Pons (tissue), 1 donor: Measurements from ENCODE around the gene BMPR1A.

Source experiments
- DNase-seq: peaks from one replicate; pipeline ENCODE4 v3.0.0-alpha.2; 2016; ENCODE audit warnings: low spot score

The BMPR1A gene

GRCh38 chr10:86802473-86803108 is 46.2 kb downstream of the BMPR1A start:
- no peak for DNase-seq

DNA sequence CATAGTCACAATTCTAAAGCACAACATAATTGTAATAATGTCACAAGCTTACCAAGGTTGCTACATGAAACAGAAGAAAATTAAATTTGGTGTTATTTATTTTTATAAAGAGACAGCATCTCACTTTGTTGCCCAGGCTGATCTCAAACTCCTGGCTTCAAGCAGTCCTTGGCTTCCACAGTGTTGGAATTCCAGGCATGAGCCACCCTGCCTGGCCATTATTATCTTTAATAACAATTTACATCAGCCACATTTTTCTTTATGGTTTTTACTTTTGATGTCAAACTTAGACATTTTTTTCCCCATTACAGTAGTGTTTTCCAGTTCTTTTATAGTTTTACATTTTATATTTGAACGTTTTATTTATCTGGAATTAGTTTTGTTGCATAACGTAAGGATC is 46.7 kb downstream of the BMPR1A start:
- DNase-seq: no peak

DNA sequence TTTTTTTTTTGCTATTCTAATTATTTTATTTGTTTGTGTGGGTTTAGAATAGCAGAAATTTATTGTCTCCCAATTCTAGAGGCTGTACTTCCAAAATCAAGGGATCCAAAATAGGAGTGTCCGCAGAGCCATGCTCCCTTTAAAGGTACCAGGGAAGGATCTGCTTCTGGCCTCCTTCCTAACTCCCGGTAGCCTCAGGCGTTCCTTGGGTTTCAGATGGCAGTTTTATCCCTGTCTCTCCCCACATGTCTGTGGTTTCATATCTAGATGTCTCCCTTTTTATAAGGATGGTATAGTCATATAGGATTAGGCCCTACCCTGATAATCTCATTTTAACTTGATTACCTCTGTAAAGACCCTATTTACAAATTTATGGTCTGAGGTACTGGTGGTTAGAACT is 48.4 kb downstream of the BMPR1A start:
- DNase-seq: no peak

GRCh38 chr10:86813101-86813500 is 56.7 kb downstream of the BMPR1A start:
- peak; percentile 14 for DNase-seq

GRCh38 chr10:86813982-86814381 is 57.6 kb downstream of the BMPR1A start:
- no peak for DNase-seq

DNA sequence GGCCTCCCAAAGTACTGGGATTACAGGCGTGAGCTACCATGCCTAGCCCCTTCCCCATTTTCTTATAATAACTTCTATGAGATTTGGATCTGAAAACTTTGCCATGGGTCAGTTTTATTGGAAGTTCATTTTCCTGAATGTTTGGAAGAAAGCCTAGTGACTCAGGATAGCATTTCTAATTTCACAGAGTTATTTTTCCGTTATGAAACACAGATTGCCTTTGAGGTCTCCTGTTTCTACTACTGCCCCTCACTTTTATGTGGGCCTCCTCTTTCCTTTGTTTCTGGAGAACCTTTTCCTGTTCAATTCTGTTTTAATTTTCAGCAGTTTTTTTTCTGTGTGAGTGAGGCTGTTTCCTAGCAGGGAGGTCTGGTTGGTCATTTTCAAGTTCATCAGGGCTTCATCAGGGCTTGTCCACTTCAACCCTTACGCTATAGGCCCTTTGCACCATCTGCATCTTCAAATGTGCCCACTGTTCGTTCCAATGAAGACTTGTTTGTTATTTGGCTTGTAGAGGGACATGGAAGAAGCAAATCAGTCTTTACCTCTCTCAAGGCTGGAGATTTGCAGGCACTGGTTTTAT is 58.7 kb downstream of the BMPR1A start:
- DNase-seq: no peak

DNA sequence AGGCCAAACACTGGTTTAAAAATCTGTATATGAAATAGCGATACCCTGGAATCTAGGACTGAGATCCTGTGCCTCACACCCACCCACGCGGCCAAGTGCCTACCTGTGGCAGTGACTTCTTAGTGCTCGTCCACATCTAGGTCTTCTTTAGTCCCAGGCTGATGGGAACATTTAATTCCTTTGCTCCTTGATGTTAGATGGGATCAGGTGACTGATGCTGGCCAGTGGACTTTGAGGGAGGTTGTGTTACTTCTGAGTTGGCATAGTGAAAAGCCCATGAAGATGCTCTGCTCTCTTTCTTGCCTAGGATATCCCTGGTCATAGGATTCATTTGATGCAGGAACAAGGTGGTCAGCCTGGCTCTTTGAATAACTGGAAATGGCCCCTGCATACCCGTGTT is 59.2 kb downstream of the BMPR1A start:
- DNase-seq: no peak

GRCh38 chr10:86817246-86817645 is 60.8 kb downstream of the BMPR1A start:
- DNase-seq: no peak

- no peak for DNase-seq
These were observed 63.1 kb downstream of the BMPR1A start for GRCh38 chr10:86819567-86819966.

DNA sequence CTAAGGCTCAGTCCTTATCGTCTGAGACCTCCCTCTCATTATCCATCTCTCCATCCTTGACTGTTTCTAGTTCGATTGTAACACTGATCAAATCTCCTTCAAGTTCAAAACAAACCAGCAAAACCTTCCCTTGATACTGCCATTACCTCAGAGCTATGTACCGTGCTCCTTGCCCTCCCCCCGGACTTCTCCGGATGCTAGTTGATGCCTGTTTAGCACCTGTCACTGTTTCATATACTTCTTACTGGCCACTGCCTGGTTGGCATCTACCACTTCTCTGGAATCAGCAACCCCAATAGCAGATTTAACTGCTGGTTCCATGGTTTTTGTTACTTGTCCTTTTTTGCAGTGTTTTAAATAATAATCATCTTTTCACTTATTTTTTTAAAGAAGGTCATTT is 64.1 kb downstream of the BMPR1A start:
- DNase-seq: no peak

DNA sequence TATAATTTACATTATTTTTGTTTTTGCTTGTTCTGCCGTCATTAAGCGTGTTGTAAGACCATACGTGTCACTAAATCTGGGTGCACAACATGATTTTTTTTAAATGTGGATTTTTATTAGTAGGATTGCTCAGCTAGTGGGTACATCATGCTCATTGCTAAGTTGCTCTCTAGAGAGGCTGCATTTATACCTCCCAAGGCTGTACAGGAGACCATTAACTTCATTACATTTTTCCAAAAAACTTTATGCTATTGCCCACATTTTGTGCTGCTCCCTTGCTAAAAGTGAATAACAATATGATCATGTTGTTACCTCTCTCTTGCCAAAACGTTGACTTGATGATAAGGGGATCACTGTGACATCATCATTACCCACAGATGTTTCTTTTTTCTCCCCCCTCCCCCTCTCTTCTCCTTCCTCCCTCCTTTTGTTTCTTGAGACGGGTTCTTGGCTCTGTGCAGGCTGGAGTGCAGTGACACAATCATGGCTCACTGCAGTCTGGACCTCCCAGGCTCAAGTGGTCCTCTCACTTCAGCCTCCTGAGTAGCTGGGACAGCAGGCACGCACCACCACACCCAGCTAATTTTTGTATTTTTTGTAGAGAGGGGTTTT is 65.1 kb downstream of the BMPR1A start:
- DNase-seq: no peak

DNA sequence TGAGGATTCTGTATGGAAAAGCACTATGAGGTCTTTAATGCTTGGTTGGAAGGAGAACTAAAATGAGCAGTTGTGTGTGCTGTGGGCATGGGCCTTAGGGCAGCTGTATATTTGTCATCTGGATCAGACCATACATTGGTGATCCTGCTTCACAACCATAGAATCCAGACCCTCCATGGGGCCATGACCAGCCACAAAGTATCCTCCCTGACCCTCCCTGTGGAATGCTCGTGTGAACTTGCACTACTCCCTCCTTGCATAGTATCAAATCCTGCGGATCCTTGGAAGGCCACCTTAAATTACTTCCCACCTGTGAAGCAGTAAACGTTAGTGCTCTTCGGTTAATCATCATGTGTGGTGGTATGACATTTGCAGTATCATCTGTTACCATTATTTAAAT is 67.1 kb downstream of the BMPR1A start:
- DNase-seq: no peak

DNA sequence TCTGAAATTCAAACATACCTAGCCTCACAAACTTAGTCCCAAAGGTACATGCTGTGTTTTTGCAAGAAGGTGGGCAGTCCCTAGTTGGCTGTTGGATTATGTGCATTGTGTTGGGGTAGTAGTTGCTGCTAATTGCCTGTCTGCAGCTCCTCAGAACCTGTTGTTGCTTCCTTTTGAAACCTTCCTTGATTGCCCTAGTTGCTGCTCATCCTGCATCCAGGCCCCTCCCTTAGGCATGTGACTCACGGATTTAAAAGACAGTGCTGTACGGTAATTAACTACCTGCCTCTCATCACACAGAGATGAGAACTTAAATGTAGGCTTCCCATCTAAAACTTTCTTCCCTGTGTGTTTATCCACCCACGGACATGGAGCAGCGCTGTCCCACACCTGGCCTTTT is 67.7 kb downstream of the BMPR1A start:
- DNase-seq: no peak

DNA sequence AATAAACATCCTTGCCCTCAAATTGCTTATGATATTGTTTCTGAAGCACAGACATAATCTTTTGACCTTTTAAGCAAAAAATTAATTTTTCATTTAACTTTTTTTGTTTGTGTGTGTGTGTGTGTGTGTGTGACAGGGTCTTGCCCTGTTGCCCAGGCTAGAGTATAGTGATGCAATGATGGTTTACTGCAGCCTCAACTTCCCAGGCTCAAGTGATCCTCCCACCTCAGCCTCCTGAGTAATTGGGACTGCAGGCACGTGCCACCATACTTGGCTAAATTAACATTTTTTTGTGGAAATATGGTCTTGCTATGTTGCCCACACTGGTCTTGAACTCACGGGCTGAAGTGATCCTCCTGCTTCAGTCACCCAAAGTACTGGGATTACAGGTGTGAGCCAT is 68.9 kb downstream of the BMPR1A start:
- no peak for DNase-seq

DNA sequence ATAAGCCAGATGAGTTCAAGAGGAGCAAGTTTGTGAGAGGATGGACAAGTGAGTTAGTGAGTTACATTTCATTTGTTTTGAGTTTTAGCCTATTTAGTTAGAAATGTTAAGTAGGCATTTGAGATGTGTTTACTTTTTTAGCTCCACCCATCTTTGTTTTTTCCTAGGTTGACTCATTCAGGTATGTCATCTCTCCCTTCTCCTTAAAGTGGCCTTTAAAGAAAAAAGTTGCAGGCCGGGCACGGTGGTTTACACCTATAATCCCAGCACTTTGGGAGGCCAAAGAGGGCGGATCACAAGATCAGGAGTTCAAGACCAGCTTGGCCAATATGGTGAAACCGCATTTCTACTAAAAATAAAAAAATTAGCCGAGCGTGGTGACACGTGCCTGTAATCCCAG is 71.2 kb downstream of the BMPR1A start:
- no peak for DNase-seq

DNA sequence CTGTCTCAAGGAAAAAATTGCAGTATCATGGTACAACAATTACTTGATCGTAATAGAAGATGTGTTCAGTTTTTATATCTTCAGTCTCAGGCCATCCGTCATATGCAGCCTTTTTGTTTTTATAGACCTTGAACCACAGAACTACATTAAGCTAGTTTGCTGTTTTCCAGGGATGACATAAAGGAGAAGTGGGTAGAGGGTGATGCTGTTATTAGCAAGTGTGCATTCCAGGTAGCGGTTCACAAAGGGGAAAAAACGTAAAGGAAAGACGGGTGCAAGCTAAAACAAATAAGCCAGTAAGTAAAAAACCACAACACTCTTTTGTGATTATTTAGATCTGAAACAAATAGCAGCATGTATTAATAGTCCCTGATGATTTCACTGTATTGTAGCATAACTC is 71.7 kb downstream of the BMPR1A start:
- no peak for DNase-seq

DNA sequence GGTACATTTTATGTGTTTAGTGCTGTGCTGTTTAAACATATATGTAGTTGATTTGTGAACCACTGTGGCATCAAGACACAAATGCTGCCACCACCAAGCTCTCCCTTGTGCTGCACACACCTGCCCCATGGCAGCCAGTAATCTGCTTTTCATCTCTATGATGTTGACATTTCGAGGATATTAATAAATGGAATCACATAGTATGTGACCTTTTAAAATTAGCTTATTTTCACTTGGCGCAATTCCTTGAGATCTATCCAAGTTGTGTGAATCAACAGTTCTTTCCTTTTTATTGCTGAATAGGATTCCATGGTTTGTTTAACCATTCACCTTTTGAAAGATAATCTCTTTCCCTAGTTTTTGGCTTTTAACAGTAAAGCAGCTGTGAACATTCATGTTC is 73.1 kb downstream of the BMPR1A start:
- no peak for DNase-seq

DNA sequence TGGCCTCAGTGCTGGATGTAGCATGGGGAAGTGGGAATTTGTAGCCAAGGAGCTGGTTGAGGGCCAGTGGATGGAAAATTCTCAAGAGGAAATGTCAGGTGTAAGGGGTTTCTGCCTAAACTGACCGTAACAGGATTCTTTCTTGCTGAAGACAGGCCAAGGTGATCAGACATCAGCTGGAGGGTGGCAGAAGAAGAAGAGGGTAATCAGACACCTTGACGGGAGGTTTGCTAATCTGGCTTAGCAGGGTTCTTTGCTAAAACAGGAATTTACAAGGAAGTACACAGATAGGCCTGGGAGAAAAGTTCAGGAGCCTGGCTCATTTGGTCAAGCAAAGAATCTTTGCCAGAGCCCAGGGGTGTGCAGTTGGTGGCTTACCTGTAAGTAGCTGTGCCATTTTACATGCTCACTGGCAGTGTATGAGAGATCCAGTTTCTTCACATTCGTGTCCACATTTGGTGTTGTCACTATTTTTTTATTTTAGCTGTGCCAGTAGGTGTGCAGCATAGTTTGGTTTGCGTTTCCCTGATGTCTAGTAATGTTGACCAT is 73.7 kb downstream of the BMPR1A start:
- no peak for DNase-seq

- DNase-seq: no peak
These were observed 77.5 kb downstream of the BMPR1A start for GRCh38 chr10:86833969-86834368.

DNA sequence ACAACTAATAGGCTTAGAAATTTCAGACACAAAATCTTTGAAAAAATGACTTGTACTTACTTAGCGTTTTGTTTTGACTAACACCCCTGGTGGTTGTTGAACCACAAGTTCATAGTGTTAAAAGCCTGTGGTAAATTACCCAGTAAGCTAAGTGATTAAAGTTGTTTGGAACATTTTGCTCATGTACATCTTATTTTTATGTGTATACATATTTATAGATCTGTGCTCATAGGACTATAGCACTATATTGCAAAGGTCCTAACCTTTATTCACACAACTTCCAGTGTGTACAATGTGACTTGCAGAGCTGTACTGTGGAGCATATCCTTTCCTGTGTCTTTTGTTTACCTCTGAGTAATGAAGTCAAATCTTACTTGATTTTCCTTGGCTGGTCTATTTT is 79.6 kb downstream of the BMPR1A start:
- DNase-seq: no peak

- DNase-seq: no peak
These were observed 81.2 kb downstream of the BMPR1A start for GRCh38 chr10:86837663-86838062.

DNA sequence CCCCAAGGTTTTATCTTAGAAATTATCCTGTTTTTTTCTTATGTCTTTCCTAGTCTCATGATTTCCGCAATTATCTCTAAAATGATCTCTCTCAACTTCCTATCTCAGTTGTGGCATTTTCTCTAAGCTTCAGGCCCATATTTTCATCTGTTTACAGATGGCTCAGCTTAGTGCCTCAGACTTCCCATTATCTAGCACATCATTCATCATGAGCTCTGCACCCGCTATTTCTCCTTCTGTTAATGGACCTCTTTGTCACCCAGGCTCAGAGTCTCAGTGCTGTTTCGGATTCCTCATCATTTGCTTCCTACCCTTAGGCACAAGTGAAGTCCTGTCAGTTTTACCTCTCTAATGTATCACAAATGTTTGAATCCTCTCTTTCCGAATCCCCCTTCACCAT is 84.1 kb downstream of the BMPR1A start:
- peak; percentile 71 for DNase-seq

- no peak for DNase-seq
These were observed 89.7 kb downstream of the BMPR1A start for GRCh38 chr10:86846088-86846487.

DNA sequence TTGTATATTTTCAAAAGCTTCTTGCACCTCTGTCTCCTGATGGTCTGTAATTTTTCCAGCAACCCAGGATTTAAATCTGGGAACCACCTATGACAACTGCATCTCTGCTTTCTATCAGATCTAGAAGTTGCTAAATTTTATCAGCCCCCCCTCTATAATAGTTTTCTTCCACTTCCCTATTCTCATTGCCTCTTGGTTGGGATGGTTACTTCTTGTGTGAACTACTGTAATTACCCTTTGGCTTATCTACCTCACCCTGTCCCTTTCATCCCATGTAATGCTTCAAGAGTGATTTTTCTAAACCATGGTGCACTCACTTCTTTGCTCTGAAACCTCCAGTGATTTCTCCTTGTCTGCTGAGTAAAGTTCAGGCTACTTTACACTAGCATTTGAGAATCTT is 92.3 kb downstream of the BMPR1A start:
- no peak for DNase-seq
